Spinal cord (tissue), 10 donors: Measurements from ENCODE around the gene GPR89A. TPM values are rescaled to one million over a fixed set of nuclear protein-coding genes. Genes with fewer than 3 reads are reported as not detected.
A peak's percentile ranks its signal among the peaks of the same experiment; 100 is the strongest.
"Not testable (repeated sequence)": the region's sequence is repeated elsewhere in the genome, so short reads cannot be mapped to it uniquely, and the experiment has no call there.

ENCODE experiments used
- DNase-seq, 6 donors: peaks; one replicate each; pipeline versions ENCODE4 v3.0.0 to v3.0.0-alpha.2; 2013 to 2015; ENCODE audit warnings: low spot score in 6 of 6, low read depth in 4 of 6
- H3K27ac ChIP-seq: one replicate; pipeline ENCODE4 v1.5.1; 2013; ENCODE audit warnings: low read depth, low read length, control low read depth
- H3K27me3 ChIP-seq: one replicate; pipeline ENCODE4 v1.6.1; 2013; ENCODE audit warnings: low read length; ENCODE audit not compliant: control insufficient read depth, insufficient read depth
- H3K36me3 ChIP-seq: one replicate; pipeline ENCODE4 v1.6.1; 2013; ENCODE audit warnings: low read length; ENCODE audit not compliant: control insufficient read depth, insufficient read depth
- H3K4me1 ChIP-seq: one replicate; pipeline ENCODE4 v1.6.1; 2013; ENCODE audit warnings: low read length; ENCODE audit not compliant: control insufficient read depth, insufficient read depth
- H3K4me3 ChIP-seq: one replicate; pipeline ENCODE4 v1.5.1; 2013; ENCODE audit warnings: low read depth, low read length, control low read depth
- H3K9me3 ChIP-seq: one replicate; pipeline ENCODE4 v1.6.1; 2013; ENCODE audit warnings: low read length; ENCODE audit not compliant: control insufficient read depth, insufficient read depth
- WGBS: methylation state at CpG from one replicate; pipeline ENCODE4 v1.1.5; 2013; ENCODE audit warnings: missing lambda C conversion rate; ENCODE audit not compliant: insufficient coverage; 5-methylcytosine and 5-hydroxymethylcytosine counted together
- polyA plus RNA-seq, 2 donors: library from polyadenylated mRNA; unstranded; fragments of 120-200 nt; gene quantifications; one replicate each; pipeline ENCODE4 v1.2.1, GENCODE V29; 2013; ENCODE audit not compliant: insufficient read length in 2 of 2
- total RNA-seq, 2 donors: library from RNA; depleted of rRNA in 1 of 2; stranded (reverse); fragments of 120-200 nt in 1 of 2; fragments of >200 nt in 1 of 2; gene quantifications; one replicate each; pipeline versions ENCODE4 v1.2.3 to v1.2.4, GENCODE V29; 2013 to 2014
- donor health status: healthy.

The GPR89A gene
- total and polyA plus RNA-seq, 4 donors = 28.3 to 48.1 (median 32.9) TPM

- H3K4me1 ChIP-seq, H3K27me3 ChIP-seq, H3K27ac ChIP-seq, DNase-seq, H3K36me3 ChIP-seq, H3K4me3 ChIP-seq, H3K9me3 ChIP-seq: not testable (repeated sequence)
- whole genome bisulfite sequencing = no CpG with 5 or more reads among the region's 1 CpG
These were observed 65.4 kb downstream of the GPR89A start for GRCh38 chr1:145673217-145673616.

GRCh38 chr1:145684858-145685257 is 77.1 kb downstream of the GPR89A start:
- not testable (repeated sequence) for H3K9me3 ChIP-seq, H3K27ac ChIP-seq, H3K36me3 ChIP-seq, H3K4me3 ChIP-seq, DNase-seq, H3K27me3 ChIP-seq, H3K4me1 ChIP-seq
- no CpG with 5 or more reads among the region's 3 CpGs for WGBS

- WGBS = no CpG with 5 or more reads among the region's 1 CpG
- not testable (repeated sequence) for H3K4me1 ChIP-seq, H3K9me3 ChIP-seq, H3K27ac ChIP-seq, DNase-seq, H3K4me3 ChIP-seq, H3K36me3 ChIP-seq, H3K27me3 ChIP-seq
These were observed 78.3 kb downstream of the GPR89A start for GRCh38 chr1:145686078-145686477.

GRCh38 chr1:145688328-145688727 is 80.5 kb downstream of the GPR89A start:
- DNase-seq = no peak
- H3K4me3 ChIP-seq = no peak overlapping the region
- H3K27me3 ChIP-seq = no peaks in the 10 kb centered on the region
- no peaks in the 10 kb centered on the region for H3K9me3 ChIP-seq
- H3K36me3 ChIP-seq = no peaks in the 10 kb centered on the region
- WGBS = 88% methylated on average over 2 of the region's 4 CpGs
- no peaks in the 10 kb centered on the region for H3K4me1 ChIP-seq
- H3K27ac ChIP-seq = no peak overlapping the region

GRCh38 chr1:145688924-145689323 is 81.1 kb downstream of the GPR89A start:
- H3K4me1 ChIP-seq = no peaks in the 10 kb centered on the region
- H3K27ac ChIP-seq = no peak overlapping the region
- no peak overlapping the region for H3K4me3 ChIP-seq
- DNase-seq = no peak
- H3K9me3 ChIP-seq = no peaks in the 10 kb centered on the region
- no peaks in the 10 kb centered on the region for H3K27me3 ChIP-seq
- WGBS = 99% methylated on average over 6 of the region's 6 CpGs
- no peaks in the 10 kb centered on the region for H3K36me3 ChIP-seq

GRCh38 chr1:145689922-145690321 is 82.1 kb downstream of the GPR89A start:
- no peaks in the 10 kb centered on the region for H3K36me3 ChIP-seq

GRCh38 chr1:145690587-145691558 is 83.1 kb downstream of the GPR89A start:
- no peak overlapping the region for H3K4me3 ChIP-seq
- H3K36me3 ChIP-seq = no peaks in the 10 kb centered on the region
- no peaks in the 10 kb centered on the region for H3K9me3 ChIP-seq
- no peaks in the 10 kb centered on the region for H3K4me1 ChIP-seq
- H3K27me3 ChIP-seq = no peaks in the 10 kb centered on the region
- 57% methylated on average over 2 of the region's 5 CpGs for WGBS
- no peak overlapping the region for H3K27ac ChIP-seq
- DNase-seq = peak in 2 of 6 donors; percentile 4 to 67

More at GRCh38 chr1:145689922-145690321, 82.1 kb downstream of the GPR89A start:
- Histone ChIP-seq H3K9me3 (no peaks in the 10 kb centered on the region), H3K4me3 (no peak overlapping the region), H3K27me3 (no peaks in the 10 kb centered on the region), H3K4me1 (no peaks in the 10 kb centered on the region), H3K27ac (no peak overlapping the region)
- 89% methylated on average over 5 of the region's 6 CpGs for WGBS
- no peak for DNase-seq

- 94% methylated on average over 11 of the region's 11 CpGs for WGBS
- DNase-seq = no peak
These were observed 85.1 kb downstream of the GPR89A start for GRCh38 chr1:145692785-145693443.

GRCh38 chr1:145695821-145696629 is 88.2 kb downstream of the GPR89A start:
- 80% methylated on average over 3 of the region's 5 CpGs for WGBS
- Histone ChIP-seq H3K9me3 (no peaks in the 10 kb centered on the region), H3K4me1 (no peaks in the 10 kb centered on the region), H3K4me3 (no peak overlapping the region), H3K27me3 (no peaks in the 10 kb centered on the region), H3K36me3 (no peaks in the 10 kb centered on the region), H3K27ac (no peak overlapping the region)
- DNase-seq = no peak

More at GRCh38 chr1:145692785-145693443, 85.1 kb downstream of the GPR89A start:
- Histone ChIP-seq H3K4me1 (no peaks in the 10 kb centered on the region), H3K9me3 (no peaks in the 10 kb centered on the region), H3K27me3 (no peaks in the 10 kb centered on the region), H3K4me3 (no peak overlapping the region), H3K36me3 (no peaks in the 10 kb centered on the region), H3K27ac (no peak overlapping the region)
